Measurements from ENCODE around the gene PARD3. TPM values are rescaled to one million over a fixed set of nuclear protein-coding genes. Genes with fewer than 3 reads are reported as not detected.
"Not testable (repeated sequence)": the region's sequence is repeated elsewhere in the genome, so short reads cannot be mapped to it uniquely, and the experiment has no call there.

The PARD3 gene
- total RNA-seq, 1 donor from 2014 or later, result 98.2 TPM

GRCh38 chr10:34710391-34710751 is 104.7 kb downstream of the PARD3 start:
- Histone ChIP-seq H3K4me3 (ENCODE audit: low read depth, low read length) (no peak overlapping the region), H3K36me3 (ENCODE audit: control insufficient read depth, insufficient read depth, low read length) (no peaks in the 10 kb centered on the region), H3K27me3 (ENCODE audit: control insufficient read depth, insufficient read depth, low read length) (no peaks in the 10 kb centered on the region)
- no peak for TF ChIP-seq CTCF (IDR thresholded peaks at IDR 0.05; ENCODE audit: insufficient read depth, low read length, severe bottlenecking)
- FAIRE-seq (no peak), DNase-seq (ENCODE audit: low read depth) (peak; percentile 88)

- DNase-seq (ENCODE audit: low read depth), result no peak
- Histone ChIP-seq H3K36me3 (ENCODE audit: control insufficient read depth, insufficient read depth, low read length) (no peaks in the 10 kb centered on the region), H3K27me3 (ENCODE audit: control insufficient read depth, insufficient read depth, low read length) (no peaks in the 10 kb centered on the region), H3K4me3 (ENCODE audit: low read depth, low read length) (no peak overlapping the region)
- no peak for FAIRE-seq
- no peak for TF ChIP-seq CTCF (IDR thresholded peaks at IDR 0.05; ENCODE audit: insufficient read depth, low read length, severe bottlenecking)
Measured at GRCh38 chr10:34709637-34710390, 105.3 kb downstream of the PARD3 start.

GRCh38 chr10:34707656-34708055 is 107.4 kb downstream of the PARD3 start:
- Histone ChIP-seq H3K36me3 (ENCODE audit: control insufficient read depth, insufficient read depth, low read length) (no peaks in the 10 kb centered on the region), H3K4me3 (ENCODE audit: low read depth, low read length) (no peak overlapping the region), H3K27me3 (ENCODE audit: control insufficient read depth, insufficient read depth, low read length) (no peaks in the 10 kb centered on the region)
- DNase-seq (ENCODE audit: low read depth) (no peak), FAIRE-seq (no peak)
- no peak for TF ChIP-seq CTCF (IDR thresholded peaks at IDR 0.05; ENCODE audit: insufficient read depth, low read length, severe bottlenecking)

- FAIRE-seq, result not testable (repeated sequence)
Measured at GRCh38 chr10:34706992-34707391, 108.1 kb downstream of the PARD3 start.

GRCh38 chr10:34706147-34706546 is 108.9 kb downstream of the PARD3 start:
- H3K36me3 ChIP-seq (ENCODE audit: control insufficient read depth, insufficient read depth, low read length), result no peaks in the 10 kb centered on the region
- no peaks in the 10 kb centered on the region for H3K27me3 ChIP-seq (ENCODE audit: control insufficient read depth, insufficient read depth, low read length)
- FAIRE-seq, result no peak
- no peak for DNase-seq (ENCODE audit: low read depth)
- no peak overlapping the region for H3K4me3 ChIP-seq (ENCODE audit: low read depth, low read length)
- TF ChIP-seq CTCF (IDR thresholded peaks at IDR 0.05; ENCODE audit: insufficient read depth, low read length, severe bottlenecking), result no peak

More at GRCh38 chr10:34706992-34707391, 108.1 kb downstream of the PARD3 start:
- H3K27me3 ChIP-seq (ENCODE audit: control insufficient read depth, insufficient read depth, low read length); H3K4me3 ChIP-seq (ENCODE audit: low read depth, low read length); H3K36me3 ChIP-seq (ENCODE audit: control insufficient read depth, insufficient read depth, low read length); DNase-seq (ENCODE audit: low read depth): not testable (repeated sequence)

- Histone ChIP-seq H3K4me3 (ENCODE audit: low read depth, low read length) (no peak overlapping the region), H3K27me3 (ENCODE audit: control insufficient read depth, insufficient read depth, low read length) (no peaks in the 10 kb centered on the region), H3K36me3 (ENCODE audit: control insufficient read depth, insufficient read depth, low read length) (no peaks in the 10 kb centered on the region)
- FAIRE-seq, result no peak
- no peak for DNase-seq (ENCODE audit: low read depth)
- TF ChIP-seq CTCF (IDR thresholded peaks at IDR 0.05; ENCODE audit: insufficient read depth, low read length, severe bottlenecking), result no peak
Measured at GRCh38 chr10:34705563-34705962, 109.5 kb downstream of the PARD3 start.
